HepG2 (cell line): Measurements from ENCODE around the gene CTNND2. TPM values are rescaled to one million over a fixed set of nuclear protein-coding genes. Genes with fewer than 3 reads are reported as not detected.
A peak's percentile ranks its signal among the peaks of the same experiment; 100 is the strongest.

ENCODE experiments used
- ATAC-seq: fragments of 200-7000 bp; cut with Tn5 transposase; 3 replicates; pipeline ENCODE4 v1.9.1; 2020; ENCODE audit warnings: mild to moderate bottlenecking, moderate library complexity
- BruUV-seq: library from RNA; stranded (reverse); fragments of 400-500 nt; replicated peaks from 2 replicates; lab custom pipeline; 2021; lab: Mats Ljungman, UMichigan
- CTCF ChIA-PET: fragments of 300-600 bp; formaldehyde crosslinking; extraction: SDS; loops from one replicate; lab custom pipeline; 2021; ENCODE audit warnings: low total read pairs, inconsistent platforms, low intra/inter-chr PET ratio; lab: Yijun Ruan, JAX
- POLR2A ChIA-PET: fragments of 350-600 bp; sonication (Branson Sonifier 250); formaldehyde crosslinking; loops from one replicate; lab custom pipeline; 2020; ENCODE audit warnings: antibody characterized with exemption, inconsistent platforms; lab: Yijun Ruan, JAX
- DNase-seq: peaks from one replicate; pipeline ENCODE4 v3.0.0-alpha.2; 2015; ENCODE audit warnings: low spot score
- FAIRE-seq: peaks from 3 replicates; lab custom pipeline; 2011; peaks lifted over from hg19 to GRCh38; lab: Jason Lieb, UNC
- H2AFZ ChIP-seq: one replicate; pipeline ENCODE4 v1.6.1; 2011; ENCODE audit warnings: low read length, inconsistent platforms
- H3K27ac ChIP-seq: fragments of 300-600 bp; 3 replicates; pipeline ENCODE4 v1.8.0; 2011; ENCODE audit warnings: mixed run types, mild to moderate bottlenecking, mixed read lengths, low read length, inconsistent platforms; ENCODE audit not compliant: insufficient read depth; ENCODE audit errors: extremely low read length
- H3K27me3 ChIP-seq, 2 experiments: fragments of 200-600 bp in 1 of 2; 2 replicates in 1 of 2; 3 replicates in 1 of 2; pipeline versions ENCODE4 v1.6.0 to v1.8.0; 2011; ENCODE audit warnings: low read length in 2 of 2, mild to moderate bottlenecking in 2 of 2, moderate library complexity in 2 of 2, inconsistent platforms in 1 of 2; ENCODE audit not compliant: insufficient read depth in 2 of 2, control insufficient read depth in 1 of 2
- H3K36me3 ChIP-seq, 2 experiments: fragments of 200-600 bp in 1 of 2; replicated peaks in 1 of 2; 2 replicates in 1 of 2; 3 replicates in 1 of 2; pipeline versions ENCODE4 v1.5.1 to v1.8.0; 2011; ENCODE audit warnings: low read length in 2 of 2, inconsistent platforms in 1 of 2; ENCODE audit not compliant: insufficient read depth in 2 of 2, control insufficient read depth in 1 of 2
- H3K4me1 ChIP-seq: 2 replicates; pipeline ENCODE4 v1.5.1; 2012; ENCODE audit warnings: low read length, inconsistent platforms; ENCODE audit not compliant: insufficient read depth
- H3K4me2 ChIP-seq: 2 replicates; pipeline ENCODE4 v1.6.0; 2011; ENCODE audit warnings: low read depth, low read length, inconsistent platforms
- H3K4me3 ChIP-seq, 3 experiments: fragments of 200-600 bp in 1 of 3; sonication (generic), shearing (Covaris generic) in 1 of 3; replicated peaks in 1 of 3; 2 replicates each; pipeline ENCODE4 v1.5.1; 2011 to 2016; ENCODE audit warnings: low read length in 3 of 3, inconsistent platforms in 2 of 3, low read depth in 2 of 3, mild to moderate bottlenecking in 2 of 3, control low read depth in 1 of 3, mixed read lengths in 1 of 3; ENCODE audit not compliant: insufficient read depth in 1 of 3
- H3K79me2 ChIP-seq: one replicate; pipeline ENCODE4 v1.6.1; 2011; ENCODE audit warnings: low read length, inconsistent platforms; ENCODE audit not compliant: insufficient read depth
- H3K9ac ChIP-seq: 2 replicates; pipeline ENCODE4 v1.6.0; 2011; ENCODE audit warnings: mild to moderate bottlenecking, low read depth, low read length, inconsistent platforms; ENCODE audit not compliant: insufficient read depth
- H3K9me3 ChIP-seq: 2 replicates; pipeline ENCODE4 v1.5.1; 2012; ENCODE audit warnings: mild to moderate bottlenecking, low read length
- H4K20me1 ChIP-seq: 2 replicates; pipeline ENCODE4 v1.6.0; 2011; ENCODE audit warnings: inconsistent platforms, mild to moderate bottlenecking, low read length, moderate library complexity; ENCODE audit not compliant: insufficient read depth
- AHR ChIP-seq: IDR thresholded peaks from 2 replicates; pipeline ENCODE4 v1.6.1; 2018; ENCODE audit warnings: missing genetic modification reagents, missing compliant biosample characterization
- ATF7-NPFF ChIP-seq: sonication (generic); formaldehyde crosslinking; IDR thresholded peaks from 2 replicates; pipeline ENCODE4 v1.8.1; 2023; ENCODE audit warnings: mild to moderate bottlenecking, low read depth, missing genetic modification reagents, moderate library complexity
- CHCHD3 ChIP-seq: sonication (generic); formaldehyde crosslinking; IDR thresholded peaks from 2 replicates; pipeline ENCODE4 v1.8.0; 2022; ENCODE audit warnings: mild to moderate bottlenecking, missing genetic modification reagents, moderate library complexity
- EP300 ChIP-seq, 3 experiments: sonication (generic) in 1 of 3; formaldehyde crosslinking in 1 of 3; IDR thresholded peaks; 2 replicates each; pipeline versions ENCODE4 v1.5.1 to v1.6.1; 2011 to 2020; ENCODE audit warnings: low read depth in 2 of 3, low read length in 2 of 3, borderline replicate concordance in 1 of 3, improper control_type of control experiment in 1 of 3, mild to moderate bottlenecking in 1 of 3, missing genetic modification reagents in 1 of 3, moderate library complexity in 1 of 3
- HNF4A ChIP-seq: sonication (generic); formaldehyde crosslinking; IDR thresholded peaks from 2 replicates; pipeline ENCODE4 v1.4.0; 2020; ENCODE audit warnings: missing genetic modification reagents
- ISL2 ChIP-seq: sonication (generic); formaldehyde crosslinking; IDR thresholded peaks from 2 replicates; pipeline ENCODE4 v1.5.0; 2020; ENCODE audit warnings: missing genetic modification reagents
- LCORL ChIP-seq, 2 experiments: fragments of 450-650 bp in 1 of 2; sonication (generic) in 1 of 2; formaldehyde crosslinking in 1 of 2; IDR thresholded peaks; 2 replicates each; pipeline versions ENCODE4 v1.5.0 to v1.6.1; 2017 to 2020; ENCODE audit warnings: antibody characterized with exemption in 1 of 2, missing genetic modification reagents in 1 of 2
- SIX1 ChIP-seq: sonication (generic); formaldehyde crosslinking; IDR thresholded peaks from 2 replicates; pipeline ENCODE4 v1.4.0; 2020; ENCODE audit warnings: missing genetic modification reagents, borderline replicate concordance
- ZNF20 ChIP-seq: sonication (generic); formaldehyde crosslinking; IDR thresholded peaks from 2 replicates; pipeline ENCODE4 v1.4.0; 2020; ENCODE audit warnings: mild to moderate bottlenecking, moderate library complexity, missing genetic modification reagents
- ZNF331 ChIP-seq: sonication (generic); formaldehyde crosslinking; IDR thresholded peaks from 2 replicates; pipeline ENCODE4 v1.4.0; 2020; ENCODE audit warnings: missing genetic modification reagents
- ZNF432 ChIP-seq: sonication (generic); formaldehyde crosslinking; IDR thresholded peaks from 2 replicates; pipeline ENCODE4 v1.5.0; 2020; ENCODE audit warnings: missing genetic modification reagents, mild to moderate bottlenecking, borderline replicate concordance
- ZNF790 ChIP-seq: sonication (generic); formaldehyde crosslinking; IDR thresholded peaks from 2 replicates; pipeline ENCODE4 v1.8.0; 2022; ENCODE audit warnings: missing genetic modification reagents, mild to moderate bottlenecking, borderline replicate concordance
- WGBS: methylation state at CpG from one replicate; pipeline ENCODE4 v1.1.6; 2017; ENCODE audit warnings: low lambda C conversion rate; 5-methylcytosine and 5-hydroxymethylcytosine counted together
- in situ Hi-C: cut with HindIII; loops from 2 replicates; pipeline ENCODE4 v1.10.0; 2017; ENCODE audit warnings: low pct_unique_long_range_greater_than_20kb; ENCODE audit not compliant: extremely low pct_ligation_motif_present
- intact Hi-C: fragments of 100-400 bp; cut with micrococcal nuclease; formaldehyde crosslinking; loops from one replicate; pipeline ENCODE4 v1.10.0; 2022; ENCODE audit not compliant: unreplicated experiment
- polyA plus RNA-seq, 8 experiments: library from polyadenylated mRNA; depleted of rRNA in 3 of 8; stranded (reverse) in 7 of 8; unstranded in 1 of 8; fragments of >200 nt; fragmentation: Illumina TruSeq in 4 of 8; extraction: Trizol in 4 of 8; gene quantifications; 2 replicates each; pipeline versions ENCODE4 v1.2.1 to v1.2.3, GENCODE V29; 2011 to 2016; ENCODE audit warnings: low read depth in 4 of 8, missing spikeins in 1 of 8, mixed read lengths in 1 of 8; ENCODE audit not compliant: insufficient read depth in 1 of 8
- total RNA-seq, 5 experiments: library from RNA; depleted of rRNA; stranded (reverse); fragments of >200 nt; fragmentation: Illumina TruSeq; extraction: Trizol; gene quantifications; 2 replicates each; pipeline ENCODE4 v1.2.3, GENCODE V29; 2016; ENCODE audit warnings: low read depth in 1 of 5
- TF ChIP-seq, protein P1 (sequence below): sonication (generic); formaldehyde crosslinking; IDR thresholded peaks from 2 replicates; pipeline ENCODE4 v1.5.1; 2020; ENCODE audit warnings: mild to moderate bottlenecking, moderate library complexity, missing genetic modification reagents
- TF ChIP-seq, protein P2 (sequence below): sonication (generic); formaldehyde crosslinking; IDR thresholded peaks from 2 replicates; pipeline ENCODE4 v1.8.0; 2022; ENCODE audit warnings: missing genetic modification reagents, mild to moderate bottlenecking, borderline replicate concordance
- TF ChIP-seq, protein P3 (sequence below): sonication (generic); formaldehyde crosslinking; IDR thresholded peaks from 2 replicates; pipeline ENCODE4 v1.4.0; 2020; ENCODE audit warnings: missing genetic modification reagents

Gene CTNND2
- total and polyA plus RNA-seq, 2 of the 13 experiments (the other 11 are each of a cell fraction or from before 2014, with no cell fraction given), result not detected

DNA sequence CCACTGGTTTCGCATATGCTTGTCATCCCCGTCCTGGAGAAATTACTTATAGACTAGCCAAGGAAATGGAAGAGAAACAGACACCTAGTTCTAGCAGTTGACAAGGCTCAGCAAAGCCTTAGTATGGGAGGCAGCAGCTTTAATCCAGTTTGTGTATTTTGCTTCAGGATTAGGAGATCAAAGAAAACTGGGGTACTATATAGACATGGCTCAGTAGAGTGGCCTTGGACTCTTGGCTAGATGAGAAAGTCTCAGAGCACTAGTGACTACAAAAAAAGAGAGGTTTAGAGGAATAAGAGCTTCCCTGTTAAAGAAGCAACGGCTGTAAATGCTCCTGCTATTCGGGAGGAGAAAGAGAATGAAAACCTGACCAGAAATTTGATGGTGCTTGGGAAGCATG is 349.1 kb downstream of the CTNND2 start:
- FAIRE-seq, result no peak
- ChIA-PET POLR2A (no interaction called here), CTCF (no interaction called here)
- TF ChIP-seq HNF4A (CRISPR knock-in tag) (0 out of 2 replicates have a peak, but pooled peaks have one; percentile 18), AHR (no peak), LCORL (IDR thresholded peaks at IDR 0.05) (no peak), LCORL (CRISPR knock-in tag; IDR thresholded peaks at IDR 0.05) (no peak), SIX1 (no peak), ZNF432 (CRISPR knock-in tag) (no peak), EP300 (IDR thresholded peaks at IDR 0.05; ENCODE audit: low read depth in 2 of 2, low read length in 2 of 2) (0 out of 4 replicates have a peak, but pooled peaks of 1 of the 2 experiments have one; percentile 11), EP300 (CRISPR knock-in tag; IDR thresholded peaks at IDR 0.05; ENCODE audit: borderline replicate concordance) (no peak), CHCHD3 (CRISPR knock-in tag) (no peak), ZNF790 (CRISPR knock-in tag) (no peak), ZNF331 (CRISPR knock-in tag) (0 out of 2 replicates have a peak, but pooled peaks have one; percentile 35), ISL2 (CRISPR knock-in tag) (0 out of 2 replicates have a peak, but pooled peaks have one; percentile 36), ATF7-NPFF (no peak), ZNF20 (no peak)
- TF ChIP-seq, protein P1, sequence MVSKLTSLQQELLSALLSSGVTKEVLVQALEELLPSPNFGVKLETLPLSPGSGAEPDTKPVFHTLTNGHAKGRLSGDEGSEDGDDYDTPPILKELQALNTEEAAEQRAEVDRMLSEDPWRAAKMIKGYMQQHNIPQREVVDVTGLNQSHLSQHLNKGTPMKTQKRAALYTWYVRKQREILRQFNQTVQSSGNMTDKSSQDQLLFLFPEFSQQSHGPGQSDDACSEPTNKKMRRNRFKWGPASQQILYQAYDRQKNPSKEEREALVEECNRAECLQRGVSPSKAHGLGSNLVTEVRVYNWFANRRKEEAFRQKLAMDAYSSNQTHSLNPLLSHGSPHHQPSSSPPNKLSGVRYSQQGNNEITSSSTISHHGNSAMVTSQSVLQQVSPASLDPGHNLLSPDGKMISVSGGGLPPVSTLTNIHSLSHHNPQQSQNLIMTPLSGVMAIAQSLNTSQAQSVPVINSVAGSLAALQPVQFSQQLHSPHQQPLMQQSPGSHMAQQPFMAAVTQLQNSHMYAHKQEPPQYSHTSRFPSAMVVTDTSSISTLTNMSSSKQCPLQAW (CRISPR knock-in tag), result no peak
- TF ChIP-seq, protein P2, sequence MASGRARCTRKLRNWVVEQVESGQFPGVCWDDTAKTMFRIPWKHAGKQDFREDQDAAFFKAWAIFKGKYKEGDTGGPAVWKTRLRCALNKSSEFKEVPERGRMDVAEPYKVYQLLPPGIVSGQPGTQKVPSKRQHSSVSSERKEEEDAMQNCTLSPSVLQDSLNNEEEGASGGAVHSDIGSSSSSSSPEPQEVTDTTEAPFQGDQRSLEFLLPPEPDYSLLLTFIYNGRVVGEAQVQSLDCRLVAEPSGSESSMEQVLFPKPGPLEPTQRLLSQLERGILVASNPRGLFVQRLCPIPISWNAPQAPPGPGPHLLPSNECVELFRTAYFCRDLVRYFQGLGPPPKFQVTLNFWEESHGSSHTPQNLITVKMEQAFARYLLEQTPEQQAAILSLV (CRISPR knock-in tag), result no peak
- TF ChIP-seq, protein P3, sequence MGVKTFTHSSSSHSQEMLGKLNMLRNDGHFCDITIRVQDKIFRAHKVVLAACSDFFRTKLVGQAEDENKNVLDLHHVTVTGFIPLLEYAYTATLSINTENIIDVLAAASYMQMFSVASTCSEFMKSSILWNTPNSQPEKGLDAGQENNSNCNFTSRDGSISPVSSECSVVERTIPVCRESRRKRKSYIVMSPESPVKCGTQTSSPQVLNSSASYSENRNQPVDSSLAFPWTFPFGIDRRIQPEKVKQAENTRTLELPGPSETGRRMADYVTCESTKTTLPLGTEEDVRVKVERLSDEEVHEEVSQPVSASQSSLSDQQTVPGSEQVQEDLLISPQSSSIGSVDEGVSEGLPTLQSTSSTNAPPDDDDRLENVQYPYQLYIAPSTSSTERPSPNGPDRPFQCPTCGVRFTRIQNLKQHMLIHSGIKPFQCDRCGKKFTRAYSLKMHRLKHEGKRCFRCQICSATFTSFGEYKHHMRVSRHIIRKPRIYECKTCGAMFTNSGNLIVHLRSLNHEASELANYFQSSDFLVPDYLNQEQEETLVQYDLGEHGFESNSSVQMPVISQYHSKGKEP, result no peak

More for the DNA sequence above, 349.1 kb downstream of the CTNND2 start:
- Histone ChIP-seq H2AFZ (no peak overlapping the region), H3K9ac (no peak overlapping the region), H3K4me3 (0 out of 6 replicates have a peak overlapping the region, but pooled peaks of 1 of the 3 experiments have one; percentile 4), H3K27ac (no peak overlapping the region), H3K36me3 (no peaks in the 10 kb centered on the region), H3K4me1 (peaks cover 9% of the 10 kb centered on the region), H3K4me2 (peak overlapping the region; percentile 27; the same call in 1 of the 2 replicates), H3K27me3 (no peaks in the 10 kb centered on the region), H3K79me2 (no peaks in the 10 kb centered on the region), H3K9me3 (no peaks in the 10 kb centered on the region), H4K20me1 (no peaks in the 10 kb centered on the region)
- WGBS, result 17% methylated on average over 4 of the region's 4 CpGs
- in situ Hi-C loops (no loop called here), intact Hi-C loops (loop anchor here (5.0 kb wide), 1 partner anchor 42 kb away; no protein-coding TSS in a partner anchor)
- ATAC-seq (peak; percentile 56), DNase-seq (peak; percentile 18)
- BruUV-seq, result no TSS peak
